ENCODE data around the gene PHF21A.
A peak's percentile ranks its signal among the peaks of the same experiment; 100 is the strongest.

Gene PHF21A

DNA sequence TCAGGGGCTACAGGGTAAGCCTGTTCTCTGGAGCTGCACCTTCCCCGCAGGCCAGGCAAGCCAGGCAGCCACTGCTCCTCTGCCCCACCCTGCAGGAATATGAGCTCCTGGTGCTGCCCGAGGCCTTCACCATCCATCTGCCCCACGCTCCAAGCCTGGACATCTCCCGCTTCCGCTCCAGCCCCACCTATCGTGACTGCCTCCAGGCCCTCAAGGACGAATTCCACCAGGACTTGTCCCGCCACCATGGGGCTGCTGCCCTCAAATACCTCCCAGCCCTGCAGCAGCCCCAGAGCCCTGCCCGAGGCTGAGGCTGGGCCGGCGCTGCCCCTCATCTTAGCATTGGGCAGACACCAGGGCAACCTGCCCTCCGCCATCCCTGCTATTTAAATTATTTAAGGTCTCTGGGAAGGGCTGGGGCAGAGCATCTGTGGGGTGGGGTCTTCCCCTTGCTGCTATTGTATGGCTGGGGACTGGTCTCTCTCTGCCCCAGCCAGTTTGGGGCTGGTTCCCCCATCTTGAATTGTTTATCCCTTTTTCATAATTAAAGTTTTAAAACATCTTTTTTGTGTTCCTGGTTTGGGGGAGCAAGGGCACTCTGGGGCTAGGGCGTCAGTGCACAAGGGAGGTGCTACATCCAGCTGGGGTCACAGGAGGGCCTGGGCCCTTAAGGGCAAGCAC lies 192.6 kb downstream of the PHF21A start:
- Histone ChIP-seq H3K4me1 (ENCODE audit: insufficient read depth, low read length) (no peaks in the 10 kb centered on the region), H3K9me3 (ENCODE audit: low read length) (no peaks in the 10 kb centered on the region), H3K27me3 (ENCODE audit: insufficient read depth, low read length) (peaks cover 13% of the 10 kb centered on the region), H3K4me3 (ENCODE audit: low read length) (no peak overlapping the region), H2AFZ (ENCODE audit: low read depth, low read length) (no peak overlapping the region), H3K36me3 (ENCODE audit: insufficient read depth, low read length) (peaks cover 13% of the 10 kb centered on the region)

DNA sequence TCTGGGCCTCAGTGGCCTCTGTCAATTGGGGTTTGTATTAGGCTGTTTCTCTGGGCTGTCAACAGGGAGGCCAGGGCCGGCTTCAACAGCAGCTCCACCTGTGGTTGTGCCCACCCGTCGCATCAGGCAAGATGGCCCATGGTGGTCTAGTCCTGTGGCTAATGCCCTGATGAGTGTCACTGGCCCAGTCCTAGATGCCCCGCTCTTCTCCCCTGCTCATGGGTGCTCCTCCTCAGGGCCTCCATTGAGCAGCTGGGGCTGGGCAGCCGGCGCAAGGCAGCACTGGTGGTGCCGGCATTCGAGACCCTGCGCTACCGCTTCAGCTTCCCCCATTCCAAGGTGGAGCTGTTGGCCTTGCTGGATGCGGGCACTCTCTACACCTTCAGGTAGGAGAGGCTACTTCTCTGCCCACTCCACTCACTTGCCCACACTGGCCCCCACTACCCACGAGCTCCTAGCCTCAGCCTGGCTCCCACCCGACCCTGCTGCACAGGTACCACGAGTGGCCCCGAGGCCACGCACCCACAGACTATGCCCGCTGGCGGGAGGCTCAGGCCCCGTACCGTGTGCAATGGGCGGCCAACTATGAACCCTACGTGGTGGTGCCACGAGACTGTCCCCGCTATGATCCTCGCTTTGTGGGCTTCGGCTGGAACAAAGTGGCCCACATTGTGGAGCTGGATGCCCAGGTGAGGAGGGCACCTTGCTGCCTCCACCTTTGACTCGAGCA lies 193.4 kb downstream of the PHF21A start:
- Histone ChIP-seq H3K36me3 (ENCODE audit: insufficient read depth, low read length) (peaks cover 5% of the 10 kb centered on the region), H3K4me1 (ENCODE audit: insufficient read depth, low read length) (no peaks in the 10 kb centered on the region), H3K4me3 (ENCODE audit: low read length) (no peak overlapping the region), H2AFZ (ENCODE audit: low read depth, low read length) (no peak overlapping the region), H3K9me3 (ENCODE audit: low read length) (no peaks in the 10 kb centered on the region), H3K27me3 (ENCODE audit: insufficient read depth, low read length) (peaks cover 19% of the 10 kb centered on the region)

DNA sequence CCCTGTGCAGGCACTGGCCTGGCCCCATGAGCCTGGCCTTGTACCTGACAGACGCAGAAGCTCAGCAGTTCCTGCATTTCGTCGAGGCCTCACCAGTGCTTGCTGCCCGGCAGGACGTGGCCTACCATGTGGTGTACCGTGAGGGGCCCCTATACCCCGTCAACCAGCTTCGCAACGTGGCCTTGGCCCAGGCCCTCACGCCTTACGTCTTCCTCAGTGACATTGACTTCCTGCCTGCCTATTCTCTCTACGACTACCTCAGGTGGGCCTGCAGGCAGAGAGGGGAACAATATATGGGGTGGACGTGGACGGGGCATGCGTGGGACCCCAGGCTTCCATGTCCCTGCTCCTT lies 193.9 kb downstream of the PHF21A start:
- H3K36me3 ChIP-seq (ENCODE audit: insufficient read depth, low read length) = peaks cover 4% of the 10 kb centered on the region
- peaks cover 24% of the 10 kb centered on the region for H3K27me3 ChIP-seq (ENCODE audit: insufficient read depth, low read length)
- no peaks in the 10 kb centered on the region for H3K9me3 ChIP-seq (ENCODE audit: low read length)
- H3K4me1 ChIP-seq (ENCODE audit: insufficient read depth, low read length) = no peaks in the 10 kb centered on the region
- H3K4me3 ChIP-seq (ENCODE audit: low read length) = no peak overlapping the region
- H2AFZ ChIP-seq (ENCODE audit: low read depth, low read length) = no peak overlapping the region

DNA sequence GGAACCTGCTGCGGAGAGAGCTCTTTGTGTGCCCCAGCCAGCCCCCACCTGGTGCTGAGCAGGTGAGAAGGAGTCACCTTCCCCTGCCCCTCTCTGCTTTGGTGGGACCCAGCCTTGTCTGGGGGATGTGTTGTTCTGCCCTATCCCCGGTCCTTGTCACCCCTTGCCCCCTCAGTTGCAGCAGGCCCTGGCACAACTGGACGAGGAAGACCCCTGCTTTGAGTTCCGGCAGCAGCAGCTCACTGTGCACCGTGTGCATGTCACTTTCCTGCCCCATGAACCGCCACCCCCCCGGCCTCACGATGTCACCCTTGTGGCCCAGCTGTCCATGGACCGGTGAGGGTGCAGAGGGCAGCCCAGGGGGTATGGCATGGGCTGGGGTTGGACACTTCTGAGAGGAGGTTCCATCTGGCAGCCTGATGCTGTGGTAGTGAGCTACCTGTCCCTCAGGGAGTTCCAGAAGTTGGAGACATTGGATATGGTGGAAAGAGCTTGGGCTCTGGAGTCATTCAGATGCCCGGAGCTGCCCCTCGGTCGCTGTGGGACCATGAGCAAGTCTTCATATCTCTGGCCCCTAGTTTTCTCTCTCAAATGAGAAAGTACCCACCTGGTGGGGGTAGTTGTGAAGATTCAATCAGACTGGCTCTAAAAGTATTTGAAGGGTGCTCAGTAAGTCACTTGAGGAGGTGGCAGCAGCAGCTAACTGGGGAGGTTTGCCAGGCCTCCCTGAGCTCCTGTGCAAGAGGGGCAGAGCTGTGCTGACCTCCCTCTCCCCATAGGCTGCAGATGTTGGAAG lies 194.5 kb downstream of the PHF21A start:
- H3K27me3 ChIP-seq (ENCODE audit: insufficient read depth, low read length) = peaks cover 30% of the 10 kb centered on the region

DNA sequence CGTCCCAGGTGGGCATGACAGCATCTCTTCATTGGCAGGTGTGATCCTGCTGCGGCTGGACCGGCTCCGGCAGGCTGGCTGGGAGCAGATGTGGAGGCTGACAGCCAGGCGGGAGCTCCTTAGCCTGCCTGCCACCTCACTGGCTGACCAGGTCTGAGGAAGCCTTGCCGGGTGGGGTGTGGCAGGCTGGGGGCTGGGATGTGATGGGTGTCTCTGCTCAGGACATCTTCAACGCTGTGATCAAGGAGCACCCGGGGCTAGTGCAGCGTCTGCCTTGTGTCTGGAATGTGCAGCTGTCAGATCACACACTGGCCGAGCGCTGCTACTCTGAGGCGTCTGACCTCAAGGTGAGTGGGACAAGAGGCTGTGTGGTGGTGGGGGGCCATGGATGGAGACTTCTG lies 195.3 kb downstream of the PHF21A start:
- peaks cover 37% of the 10 kb centered on the region for H3K27me3 ChIP-seq (ENCODE audit: insufficient read depth, low read length)
- H3K36me3 ChIP-seq (ENCODE audit: insufficient read depth, low read length) = no peaks in the 10 kb centered on the region
- H2AFZ ChIP-seq (ENCODE audit: low read depth, low read length) = no peak overlapping the region
- no peaks in the 10 kb centered on the region for H3K9me3 ChIP-seq (ENCODE audit: low read length)
- no peak overlapping the region for H3K4me3 ChIP-seq (ENCODE audit: low read length)
- peaks cover 9% of the 10 kb centered on the region for H3K4me1 ChIP-seq (ENCODE audit: insufficient read depth, low read length)

More for the DNA sequence above, 194.5 kb downstream of the PHF21A start:
- Histone ChIP-seq H3K36me3 (ENCODE audit: insufficient read depth, low read length) (no peaks in the 10 kb centered on the region), H3K4me3 (ENCODE audit: low read length) (no peak overlapping the region), H3K9me3 (ENCODE audit: low read length) (no peaks in the 10 kb centered on the region), H2AFZ (ENCODE audit: low read depth, low read length) (no peak overlapping the region), H3K4me1 (ENCODE audit: insufficient read depth, low read length) (peaks cover 4% of the 10 kb centered on the region)

DNA sequence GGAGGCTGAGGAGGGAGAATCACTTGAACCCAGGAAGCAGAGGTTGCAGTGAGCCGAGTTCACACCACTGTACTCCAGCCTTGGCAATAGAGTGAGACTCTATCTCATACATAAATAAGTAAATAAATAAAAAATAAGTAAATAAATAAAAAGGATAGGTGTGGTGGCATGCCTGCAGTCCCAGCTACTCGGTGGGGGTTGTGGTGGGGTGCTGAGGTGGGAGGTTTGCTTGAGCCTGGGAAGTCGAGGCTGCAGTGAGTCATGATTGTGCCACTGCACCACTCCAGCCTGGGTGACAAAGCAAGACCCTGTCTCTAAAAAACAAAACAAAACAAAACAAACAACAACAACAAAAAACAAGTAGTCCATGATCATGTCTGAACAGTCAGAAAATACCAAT lies 195.7 kb downstream of the PHF21A start:
- H3K36me3 ChIP-seq (ENCODE audit: insufficient read depth, low read length) = no peaks in the 10 kb centered on the region
- peaks cover 41% of the 10 kb centered on the region for H3K27me3 ChIP-seq (ENCODE audit: insufficient read depth, low read length)
- H3K4me3 ChIP-seq (ENCODE audit: low read length) = no peak overlapping the region
- no peaks in the 10 kb centered on the region for H3K9me3 ChIP-seq (ENCODE audit: low read length)
- H3K4me1 ChIP-seq (ENCODE audit: insufficient read depth, low read length) = peaks cover 9% of the 10 kb centered on the region
- no peak overlapping the region for H2AFZ ChIP-seq (ENCODE audit: low read depth, low read length)

DNA sequence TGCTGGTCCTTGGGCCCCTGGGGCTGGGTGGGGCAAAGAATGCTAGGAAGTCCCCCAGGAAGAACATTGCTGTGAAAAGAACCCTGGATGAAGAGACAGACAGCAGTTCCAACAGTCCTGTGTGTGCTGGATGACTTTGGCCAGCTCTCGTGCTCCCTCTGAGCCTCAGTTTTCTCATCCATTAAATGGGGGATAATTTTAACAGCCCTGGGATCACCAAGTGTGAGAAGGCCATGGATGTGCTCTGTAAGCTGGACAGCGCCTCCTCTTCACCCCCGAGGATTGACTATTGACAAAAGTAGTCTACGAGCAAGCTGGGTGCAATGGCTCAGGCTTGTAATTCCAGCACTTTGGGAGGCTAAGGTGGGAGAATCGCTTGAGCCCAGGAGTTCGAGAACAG lies 196.3 kb downstream of the PHF21A start:
- H3K4me3 ChIP-seq (ENCODE audit: low read length) = no peak overlapping the region
- H3K4me1 ChIP-seq (ENCODE audit: insufficient read depth, low read length) = peaks cover 9% of the 10 kb centered on the region
- H3K9me3 ChIP-seq (ENCODE audit: low read length) = no peaks in the 10 kb centered on the region
- no peaks in the 10 kb centered on the region for H3K36me3 ChIP-seq (ENCODE audit: insufficient read depth, low read length)
- H2AFZ ChIP-seq (ENCODE audit: low read depth, low read length) = no peak overlapping the region
- peaks cover 46% of the 10 kb centered on the region for H3K27me3 ChIP-seq (ENCODE audit: insufficient read depth, low read length)

DNA sequence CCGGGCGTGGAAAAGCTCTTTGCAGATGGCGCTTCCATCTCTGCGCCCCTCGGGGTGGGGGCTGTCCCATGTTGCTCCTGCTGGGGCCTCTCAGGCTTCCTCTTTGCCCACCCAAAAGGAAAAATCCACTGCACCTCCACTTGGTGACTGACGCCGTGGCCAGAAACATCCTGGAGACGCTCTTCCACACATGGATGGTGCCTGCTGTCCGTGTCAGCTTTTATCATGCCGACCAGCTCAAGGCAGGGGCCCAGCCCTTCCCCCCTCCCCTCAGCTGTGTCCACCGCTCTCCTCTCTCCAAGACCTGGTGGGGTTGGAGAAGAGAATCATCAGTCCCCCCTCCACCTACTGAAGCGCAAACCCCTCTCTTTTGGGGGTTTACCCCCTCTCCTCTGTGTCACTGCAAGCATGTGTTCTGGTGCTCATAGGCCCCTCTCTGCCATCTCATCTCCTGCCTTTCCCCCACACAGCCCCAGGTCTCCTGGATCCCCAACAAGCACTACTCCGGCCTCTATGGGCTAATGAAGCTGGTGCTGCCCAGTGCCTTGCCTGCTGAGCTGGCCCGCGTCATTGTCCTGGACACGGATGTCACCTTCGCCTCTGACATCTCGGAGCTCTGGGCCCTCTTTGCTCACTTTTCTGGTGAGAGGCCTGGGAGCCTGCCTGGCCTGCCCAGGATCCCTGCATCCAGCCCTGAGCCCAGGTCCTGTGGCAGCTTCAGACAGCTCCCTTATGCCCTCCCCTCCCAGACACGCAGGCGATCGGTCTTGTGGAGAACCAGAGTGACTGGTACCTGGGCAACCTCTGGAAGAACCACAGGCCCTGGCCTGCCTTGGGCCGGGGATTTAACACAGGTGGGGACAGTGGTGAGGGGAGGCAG lies 197.0 kb downstream of the PHF21A start:
- peaks cover 46% of the 10 kb centered on the region for H3K27me3 ChIP-seq (ENCODE audit: insufficient read depth, low read length)
- H3K4me1 ChIP-seq (ENCODE audit: insufficient read depth, low read length) = peaks cover 9% of the 10 kb centered on the region
- no peak overlapping the region for H3K4me3 ChIP-seq (ENCODE audit: low read length)
- H3K36me3 ChIP-seq (ENCODE audit: insufficient read depth, low read length) = no peaks in the 10 kb centered on the region
- H2AFZ ChIP-seq (ENCODE audit: low read depth, low read length) = no peak overlapping the region
- H3K9me3 ChIP-seq (ENCODE audit: low read length) = no peaks in the 10 kb centered on the region

DNA sequence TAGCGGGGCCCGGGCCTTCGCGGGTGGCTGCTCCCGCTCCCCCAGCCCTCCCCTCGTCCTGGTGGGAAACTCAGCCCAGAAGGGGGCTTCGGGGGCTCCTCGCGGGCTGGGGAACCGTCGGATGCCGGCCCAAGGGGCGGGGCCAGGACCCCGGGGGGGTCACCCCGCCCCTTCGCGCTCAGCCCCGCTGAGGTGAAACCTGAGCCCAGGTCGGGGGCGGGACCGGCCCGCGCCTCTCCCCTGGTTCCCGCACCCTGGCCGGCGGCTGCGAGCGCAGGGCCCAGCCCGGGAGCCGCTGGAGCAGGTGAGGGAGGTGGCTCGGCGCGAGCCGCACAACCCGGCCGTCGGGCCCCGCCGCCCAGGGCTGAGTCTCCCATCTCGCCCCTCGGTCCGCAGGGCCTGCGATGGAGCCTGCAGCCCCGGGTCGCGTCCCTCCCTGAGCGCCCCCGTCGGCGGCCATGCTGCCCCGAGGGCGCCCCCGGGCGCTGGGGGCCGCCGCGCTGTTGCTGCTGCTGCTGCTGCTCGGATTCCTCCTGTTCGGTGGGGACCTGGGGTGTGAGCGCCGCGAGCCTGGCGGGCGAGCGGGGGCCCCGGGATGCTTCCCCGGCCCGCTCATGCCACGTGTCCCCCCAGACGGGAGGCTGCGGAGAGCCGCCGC lies 198.7 kb downstream of the PHF21A start, which contains the start of gene LARGE2:
Gene LARGE2, plus strand, starts transcription at position 232 of the 658 bp plus-strand sequence. Its CDS starts 227 bp downstream, at position 459.
- H3K4me3 ChIP-seq (ENCODE audit: low read length) = no peak within 1 kb of the TSS
- H3K36me3 ChIP-seq (ENCODE audit: insufficient read depth, low read length) = no peaks in the 10 kb centered on the region
- peak within 1 kb of the TSS; percentile 10 for H2AFZ ChIP-seq (ENCODE audit: low read depth, low read length)
- H3K27me3 ChIP-seq (ENCODE audit: insufficient read depth, low read length) = peaks cover 46% of the 10 kb centered on the region
- no peaks in the 10 kb centered on the region for H3K9me3 ChIP-seq (ENCODE audit: low read length)
- peaks cover 12% of the 10 kb centered on the region for H3K4me1 ChIP-seq (ENCODE audit: insufficient read depth, low read length)

DNA sequence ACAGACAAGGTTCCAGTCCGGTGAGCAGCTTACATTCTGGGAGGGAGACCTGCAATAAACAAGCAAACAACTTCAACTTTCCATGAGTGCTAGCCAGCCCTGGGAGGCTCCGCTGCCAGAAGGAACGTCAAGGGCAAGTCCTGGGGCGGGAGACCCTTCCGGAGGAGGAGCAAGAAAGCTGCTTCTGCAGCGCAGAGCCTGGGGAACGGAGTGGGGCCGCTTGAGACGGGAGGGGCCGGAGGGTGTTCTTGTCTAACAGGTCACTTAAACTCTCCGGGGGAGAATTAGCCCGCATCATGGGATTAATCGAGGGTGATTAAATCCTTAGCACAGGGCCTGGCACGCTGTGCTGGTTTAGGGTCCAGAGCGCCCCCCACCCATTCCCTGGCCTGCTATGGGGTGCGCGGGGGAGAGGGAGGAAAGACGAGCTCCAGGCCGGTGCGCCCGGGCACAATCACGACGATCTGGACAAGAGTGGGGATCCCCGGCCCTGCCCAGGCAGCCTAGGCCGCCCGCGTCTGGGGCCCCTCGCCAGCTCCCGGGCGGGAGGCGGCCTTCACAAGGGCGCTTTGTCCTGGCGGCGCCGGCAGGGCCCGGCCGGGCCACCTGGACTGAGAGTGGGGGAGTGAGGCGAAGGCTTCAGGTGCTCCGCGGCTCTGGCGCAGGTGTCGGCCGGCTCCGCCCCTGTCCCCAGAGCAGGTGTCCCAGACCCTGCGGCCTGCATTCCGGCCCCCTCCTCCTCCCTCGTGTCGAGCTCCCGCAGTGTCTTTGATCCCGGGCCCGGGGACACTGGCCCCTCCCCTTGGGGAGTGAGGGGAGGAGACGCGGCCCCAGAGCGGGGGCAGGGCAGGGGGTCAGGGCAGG lies 199.5 kb downstream of the PHF21A start:
- Histone ChIP-seq H3K27me3 (ENCODE audit: insufficient read depth, low read length) (peaks cover 46% of the 10 kb centered on the region), H2AFZ (ENCODE audit: low read depth, low read length) (no peak overlapping the region), H3K4me1 (ENCODE audit: insufficient read depth, low read length) (peaks cover 18% of the 10 kb centered on the region), H3K9me3 (ENCODE audit: low read length) (no peaks in the 10 kb centered on the region), H3K4me3 (ENCODE audit: low read length) (no peak overlapping the region), H3K36me3 (ENCODE audit: insufficient read depth, low read length) (no peaks in the 10 kb centered on the region)

DNA sequence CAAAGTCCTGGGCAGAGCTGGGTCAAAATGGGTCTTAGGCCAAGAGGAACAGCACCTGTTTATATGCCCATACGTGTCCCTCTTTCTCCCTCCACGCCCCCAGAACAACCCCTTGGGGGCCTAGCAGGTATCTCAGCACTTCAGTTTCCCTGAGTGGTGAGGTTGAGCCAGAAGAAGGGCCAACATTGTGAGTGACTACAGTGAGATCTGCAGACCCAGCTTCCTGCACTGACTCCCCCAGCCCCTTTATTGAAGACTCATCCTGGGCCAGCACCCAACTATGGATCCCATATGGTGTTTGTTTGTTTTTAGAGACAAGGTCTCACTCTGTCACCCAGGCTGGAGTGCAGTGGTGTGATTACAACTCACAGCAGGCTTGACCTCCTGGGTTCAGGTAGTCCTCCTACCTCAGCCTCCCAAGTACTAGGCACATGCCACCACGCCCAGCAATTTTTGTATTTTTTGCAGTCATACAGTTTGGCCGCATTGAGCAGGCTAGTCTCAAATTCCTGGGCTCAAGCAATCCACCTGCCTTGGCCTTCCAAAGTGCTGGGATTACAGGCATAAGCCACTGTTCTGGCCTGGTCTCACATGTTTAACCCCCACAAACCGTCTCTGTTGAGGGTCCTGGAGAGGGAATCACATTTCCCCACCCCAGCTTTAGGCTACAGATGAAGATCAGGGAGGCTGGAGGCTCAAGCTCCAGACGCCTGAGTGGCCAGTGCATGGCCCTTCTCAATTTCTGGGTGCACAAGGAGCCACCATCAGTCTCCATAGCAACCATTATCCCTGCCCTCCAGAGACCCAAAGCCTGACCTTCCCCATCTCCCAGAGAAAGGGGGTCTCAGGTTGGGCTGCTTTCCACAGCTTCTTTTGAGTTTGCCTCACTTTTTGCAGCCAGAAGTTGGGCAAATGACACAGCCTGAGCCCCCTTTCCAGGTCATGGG lies 200.4 kb downstream of the PHF21A start:
- Histone ChIP-seq H3K9me3 (ENCODE audit: low read length) (no peaks in the 10 kb centered on the region), H3K36me3 (ENCODE audit: insufficient read depth, low read length) (peaks cover 3% of the 10 kb centered on the region), H3K4me3 (ENCODE audit: low read length) (no peak overlapping the region), H3K4me1 (ENCODE audit: insufficient read depth, low read length) (peaks cover 19% of the 10 kb centered on the region), H2AFZ (ENCODE audit: low read depth, low read length) (no peak overlapping the region), H3K27me3 (ENCODE audit: insufficient read depth, low read length) (peaks cover 46% of the 10 kb centered on the region)
